Ammon's horn (tissue), 1 donor: ENCODE measurements around the gene GALNT7.
A peak's percentile ranks its signal among the peaks of the same experiment; 100 is the strongest.

Experiments used
- DNase-seq: peaks from one replicate; pipeline ENCODE4 v3.0.0-alpha.2; 2016; ENCODE audit warnings: low spot score

Gene GALNT7

DNA sequence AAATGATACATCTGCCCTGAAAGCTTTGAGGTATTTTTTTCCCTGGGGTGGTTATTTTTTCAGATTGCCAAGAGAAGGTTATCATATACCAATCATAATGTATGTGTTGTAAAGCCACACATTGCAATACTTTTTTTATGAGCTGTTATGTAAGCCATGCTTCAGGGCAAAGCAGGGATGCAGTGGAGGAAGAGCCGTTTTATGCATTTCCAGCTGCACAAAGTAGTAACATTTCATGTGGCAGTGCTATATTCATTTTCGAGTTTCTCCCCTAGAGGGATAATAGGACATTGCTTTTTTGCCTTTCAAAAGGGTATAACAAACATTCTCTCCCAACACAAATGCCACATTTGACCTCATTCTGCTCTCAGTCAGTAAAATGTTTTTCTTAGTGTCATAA is 68.5 kb downstream of the GALNT7 start:
- no peak for DNase-seq

GRCh38 chr4:173237762-173238161 is 69.2 kb downstream of the GALNT7 start:
- no peak for DNase-seq

GRCh38 chr4:173240696-173241095 is 72.1 kb downstream of the GALNT7 start:
- DNase-seq, result no peak

DNA sequence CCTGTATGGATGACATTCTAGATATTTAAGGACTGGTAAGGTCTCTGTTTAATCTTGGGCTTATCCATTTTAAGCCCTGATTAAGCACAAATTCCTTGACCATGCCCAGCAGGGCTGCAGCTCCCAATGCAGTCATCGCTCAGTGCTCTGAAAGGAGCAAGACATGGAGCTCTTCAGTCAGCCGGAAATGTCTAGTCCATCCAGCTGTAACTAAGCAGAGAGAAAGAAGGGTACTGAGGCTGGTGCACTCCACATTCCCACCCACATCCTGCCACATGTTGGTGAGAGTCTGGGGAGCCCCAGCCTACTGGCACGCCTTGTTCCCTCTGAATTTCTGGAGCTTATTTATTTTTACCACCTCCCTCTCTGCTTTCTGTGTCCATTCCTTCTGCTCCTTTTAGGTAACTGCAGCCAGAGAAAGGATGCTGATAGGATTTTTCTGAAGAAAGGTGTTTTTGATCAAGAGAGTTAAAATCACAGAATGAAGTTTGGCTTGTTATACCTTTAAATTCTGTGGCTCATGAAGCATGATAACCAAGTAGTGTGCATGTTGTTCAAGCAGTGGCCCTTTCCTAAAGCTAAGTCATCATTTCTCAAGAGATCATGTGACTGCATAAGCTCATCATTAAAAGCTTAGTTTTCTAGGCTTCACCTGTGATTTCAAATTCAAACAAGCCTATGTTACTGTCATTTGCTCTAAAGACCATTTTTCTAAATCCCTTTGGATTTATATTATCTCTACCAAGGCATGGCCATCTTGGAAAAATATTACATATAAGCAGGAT is 74.0 kb downstream of the GALNT7 start:
- no peak for DNase-seq

DNA sequence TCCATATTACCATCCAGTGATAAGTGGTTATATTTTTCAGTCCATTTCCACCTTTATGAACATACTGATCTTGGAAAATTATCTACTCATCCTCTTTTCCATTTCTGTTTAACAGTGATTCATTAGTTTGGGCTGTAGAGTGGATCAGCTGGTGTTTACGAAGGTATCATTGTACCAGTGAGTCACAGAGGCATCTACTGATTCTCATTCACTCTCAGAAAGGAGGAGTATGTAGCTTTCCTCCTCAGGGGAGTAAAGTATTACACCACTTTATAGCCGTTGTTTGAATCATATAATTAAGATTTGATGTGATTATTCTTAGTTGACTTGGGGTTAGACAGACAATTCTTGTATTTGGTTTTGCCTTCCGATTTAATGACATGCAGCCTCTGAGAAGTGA is 74.7 kb downstream of the GALNT7 start:
- no peak for DNase-seq

- DNase-seq, result no peak
Measured at GRCh38 chr4:173243917-173244658, 75.5 kb downstream of the GALNT7 start.

- DNase-seq, result no peak
Measured at GRCh38 chr4:173245952-173246351, 77.3 kb downstream of the GALNT7 start.

- DNase-seq, result no peak
Measured at GRCh38 chr4:173246719-173247118, 78.1 kb downstream of the GALNT7 start.

DNA sequence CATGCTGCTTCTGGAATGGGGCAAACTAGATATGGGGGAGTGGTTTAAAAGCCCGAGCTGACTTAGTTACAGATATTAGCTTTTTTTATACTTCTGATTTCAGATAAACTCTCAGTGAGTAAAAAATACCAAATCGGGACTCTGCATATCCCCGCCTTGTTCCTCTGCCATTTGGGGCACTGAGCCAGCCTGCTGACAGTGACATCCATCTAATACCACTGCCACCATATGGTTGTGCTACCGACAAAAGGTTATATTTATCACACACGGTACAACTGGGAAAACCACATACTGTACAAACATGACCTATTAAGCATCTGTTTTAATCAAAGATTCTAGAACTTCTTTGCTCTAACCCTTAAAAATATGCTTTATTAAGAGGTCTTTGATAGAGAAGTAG is 78.7 kb downstream of the GALNT7 start:
- DNase-seq, result no peak

DNA sequence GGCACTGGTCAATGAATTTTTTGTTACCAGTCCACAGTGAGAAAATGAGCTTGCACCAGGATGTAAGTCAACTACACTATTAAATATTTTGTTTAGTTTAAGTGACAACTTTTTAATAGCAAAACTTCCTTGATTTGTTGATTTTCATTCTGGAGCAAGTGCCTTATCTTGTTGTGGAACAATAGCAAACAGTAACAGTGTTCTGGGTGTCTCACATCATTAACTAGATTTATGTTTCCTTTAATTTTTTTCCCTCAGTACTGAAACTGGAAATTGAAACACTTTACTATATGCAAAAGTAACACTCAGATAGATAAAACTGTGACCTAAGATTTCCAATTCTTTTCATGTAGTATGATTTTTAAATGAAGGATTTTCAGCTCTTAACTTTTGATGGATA is 80.1 kb downstream of the GALNT7 start:
- no peak for DNase-seq

DNA sequence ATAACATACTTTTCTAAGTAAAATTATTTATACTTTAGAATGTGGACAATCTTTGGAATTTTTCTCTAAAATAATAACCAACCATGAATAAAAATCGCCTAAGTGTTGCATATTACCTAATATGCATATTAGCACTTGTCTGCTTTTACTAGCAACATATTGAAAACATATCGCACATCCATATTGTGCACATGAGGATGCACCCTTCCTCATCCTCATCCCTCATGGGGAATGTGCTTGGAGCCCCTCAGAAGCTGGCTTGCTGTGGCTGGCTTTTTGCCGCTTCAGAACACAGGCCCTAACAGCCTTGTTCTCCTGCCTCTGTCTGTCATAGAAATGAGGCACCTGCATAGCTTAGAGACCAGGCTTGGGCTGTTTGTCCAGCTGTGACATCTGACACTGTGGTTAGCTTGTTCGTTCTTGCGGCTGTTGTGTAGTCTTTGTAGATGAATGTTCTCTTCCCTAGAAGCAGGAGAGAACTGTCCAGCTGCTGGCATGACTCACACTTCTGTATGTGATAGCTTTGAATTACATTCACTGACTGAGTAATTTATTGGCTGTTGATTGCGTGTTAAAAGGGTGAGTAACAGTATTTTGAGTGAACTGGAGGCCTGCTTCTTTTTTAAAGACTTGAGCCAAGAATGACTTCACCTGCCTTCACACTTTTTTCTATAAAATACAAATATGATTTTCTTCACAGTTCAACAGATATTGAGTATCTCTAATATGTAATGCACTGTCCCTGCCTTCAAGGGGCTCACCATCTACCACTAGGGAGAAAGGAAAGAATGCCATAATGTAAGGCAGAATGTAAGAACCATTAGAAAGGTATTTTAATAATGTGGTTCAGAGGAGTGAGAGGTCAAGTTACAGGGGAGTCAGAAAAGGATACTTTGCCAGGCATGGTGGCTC is 83.7 kb downstream of the GALNT7 start:
- peak; percentile 75 for DNase-seq

- no peak for DNase-seq
Measured at GRCh38 chr4:173253561-173253960, 85.0 kb downstream of the GALNT7 start.

- DNase-seq, result no peak
Measured at GRCh38 chr4:173254646-173255045, 86.0 kb downstream of the GALNT7 start.

DNA sequence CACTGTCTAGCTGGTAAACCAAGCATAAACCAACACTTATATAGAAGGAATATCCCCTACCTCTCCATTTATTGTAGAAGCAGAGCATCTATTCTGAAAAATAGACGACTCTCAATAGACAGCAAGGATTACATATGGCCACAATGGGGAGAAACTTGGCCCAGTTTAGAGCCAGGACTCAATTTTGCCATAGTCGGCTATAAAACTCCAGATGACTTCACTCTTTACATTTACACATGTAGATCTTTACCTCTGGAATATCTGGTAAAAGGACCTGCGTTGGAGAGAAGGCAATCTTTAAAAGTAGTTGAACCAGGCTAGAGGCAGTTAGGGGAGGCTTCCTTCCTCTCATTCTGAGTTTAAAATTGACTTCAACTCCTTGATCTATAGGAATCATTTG is 88.2 kb downstream of the GALNT7 start:
- no peak for DNase-seq

DNA sequence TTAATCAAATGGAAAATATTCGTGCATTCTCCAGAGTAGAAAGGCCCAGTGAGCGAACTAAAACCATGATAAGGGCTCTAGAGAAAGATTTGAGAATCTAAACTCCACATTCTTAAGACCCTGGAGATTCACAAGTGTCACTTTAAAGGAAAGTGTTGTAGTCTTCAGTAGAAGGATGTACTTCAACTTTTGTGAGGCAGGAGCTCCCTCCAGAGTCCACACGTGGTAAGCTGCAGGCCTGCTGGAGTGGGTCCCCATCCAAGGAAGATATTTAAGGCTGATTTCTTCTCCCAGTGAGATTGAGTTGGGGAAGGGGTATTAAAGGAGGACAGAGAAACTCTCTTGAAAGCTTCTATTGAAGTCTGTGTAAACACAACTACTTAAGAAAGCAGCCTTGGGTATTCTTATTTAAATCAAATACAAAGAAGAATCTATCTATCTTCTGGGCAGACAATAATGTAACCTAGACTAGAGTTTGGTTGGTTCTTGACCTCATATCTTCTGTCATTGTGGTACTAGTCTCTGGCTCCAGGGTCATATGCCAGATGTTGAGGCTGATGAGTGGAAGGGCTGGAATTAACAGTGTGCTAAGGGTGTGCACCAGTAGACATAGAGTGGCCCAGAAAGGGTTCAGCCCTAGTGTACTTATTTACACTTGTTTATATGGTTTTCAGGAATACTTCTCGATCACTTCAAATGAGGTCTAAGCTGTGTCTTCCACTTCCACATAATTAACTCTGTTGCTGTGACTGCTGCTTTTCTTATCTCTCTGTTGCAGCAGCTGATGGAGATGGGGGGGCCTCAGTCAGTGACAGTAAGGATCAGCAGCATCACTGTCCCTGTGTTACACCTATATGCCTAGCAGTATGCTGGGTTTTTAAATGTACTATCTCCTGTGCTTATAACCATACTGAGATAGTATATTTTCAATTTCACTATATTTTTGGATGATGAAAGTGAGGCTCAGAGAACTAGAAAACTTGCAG is 89.4 kb downstream of the GALNT7 start:
- DNase-seq, result peak; percentile 87

DNA sequence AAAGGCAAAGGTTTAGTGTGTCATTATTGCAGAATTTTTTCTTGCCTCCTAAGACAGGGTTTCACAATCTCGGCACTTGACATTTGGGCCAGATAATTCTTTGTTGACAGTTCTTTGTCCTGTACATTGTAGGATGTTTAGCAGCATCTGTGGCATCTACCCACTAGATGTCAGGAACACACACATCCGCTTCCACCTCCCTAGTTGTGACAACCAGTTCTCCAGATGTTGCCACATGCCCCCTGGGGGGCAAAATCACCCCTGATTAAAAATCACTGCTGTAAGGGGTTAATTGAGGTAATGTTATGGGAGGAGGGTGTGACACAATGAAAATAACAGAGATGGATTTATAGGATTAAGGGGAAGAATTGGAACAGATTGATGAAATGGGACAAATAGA is 90.3 kb downstream of the GALNT7 start:
- no peak for DNase-seq

GRCh38 chr4:173259310-173259709 is 90.7 kb downstream of the GALNT7 start:
- no peak for DNase-seq

DNA sequence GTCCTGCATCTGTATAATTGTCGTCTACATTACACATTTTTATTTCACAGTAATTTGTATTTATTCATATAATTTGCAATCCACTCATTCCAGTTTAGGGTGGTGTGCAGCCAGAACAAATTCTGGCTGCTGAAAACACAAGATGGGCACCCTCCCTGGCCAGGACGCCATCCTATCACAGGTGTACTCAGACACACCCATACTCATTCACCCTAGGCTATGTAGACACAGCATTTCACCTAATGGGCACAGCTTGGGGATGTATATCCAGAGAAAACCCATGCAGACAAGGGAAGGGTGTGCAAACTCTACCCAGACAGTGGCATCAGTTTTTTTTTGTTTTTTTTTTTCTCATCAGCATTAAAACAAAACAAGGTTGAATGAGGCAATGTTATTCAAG is 92.4 kb downstream of the GALNT7 start:
- DNase-seq, result no peak

GRCh38 chr4:173262375-173262774 is 93.8 kb downstream of the GALNT7 start:
- no peak for DNase-seq

- DNase-seq, result no peak
Measured at GRCh38 chr4:173264245-173264644, 95.6 kb downstream of the GALNT7 start.

DNA sequence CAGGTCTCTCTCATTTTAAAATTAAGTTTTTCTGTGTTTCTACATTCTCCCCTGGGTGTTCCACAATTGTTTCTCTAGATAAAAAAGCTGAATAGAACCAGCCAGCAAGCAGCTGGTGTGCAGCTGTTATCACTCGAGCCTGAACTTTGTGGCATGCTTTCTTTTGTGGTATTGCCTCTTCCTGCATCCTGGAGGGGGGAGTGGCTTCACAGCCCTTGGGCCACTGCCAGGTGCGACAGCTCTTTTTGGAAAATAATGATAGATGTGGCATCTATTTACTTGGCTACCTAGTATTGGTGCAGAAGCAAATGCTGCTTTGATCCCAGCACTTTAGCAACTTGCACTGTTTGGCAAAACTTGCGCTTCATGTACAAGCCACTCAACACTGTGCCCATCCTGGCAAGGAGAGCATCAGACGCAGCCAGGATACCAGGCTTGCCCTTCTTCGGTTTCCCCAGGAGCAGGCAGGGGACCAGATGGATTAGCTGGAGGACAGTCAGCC is 96.1 kb downstream of the GALNT7 start:
- DNase-seq, result peak; percentile 13
